HUDEP-2 (cell line): Measurements from ENCODE around the gene SLC9C1.
A peak's percentile ranks its signal among the peaks of the same experiment; 100 is the strongest.

Experiments
- DNase-seq, 76 experiments: peaks; one replicate each; lab custom pipeline; 2025; ENCODE audit not compliant: unreplicated experiment in 76 of 76; lab: John Stamatoyannopoulos, UW

SLC9C1 gene

DNA sequence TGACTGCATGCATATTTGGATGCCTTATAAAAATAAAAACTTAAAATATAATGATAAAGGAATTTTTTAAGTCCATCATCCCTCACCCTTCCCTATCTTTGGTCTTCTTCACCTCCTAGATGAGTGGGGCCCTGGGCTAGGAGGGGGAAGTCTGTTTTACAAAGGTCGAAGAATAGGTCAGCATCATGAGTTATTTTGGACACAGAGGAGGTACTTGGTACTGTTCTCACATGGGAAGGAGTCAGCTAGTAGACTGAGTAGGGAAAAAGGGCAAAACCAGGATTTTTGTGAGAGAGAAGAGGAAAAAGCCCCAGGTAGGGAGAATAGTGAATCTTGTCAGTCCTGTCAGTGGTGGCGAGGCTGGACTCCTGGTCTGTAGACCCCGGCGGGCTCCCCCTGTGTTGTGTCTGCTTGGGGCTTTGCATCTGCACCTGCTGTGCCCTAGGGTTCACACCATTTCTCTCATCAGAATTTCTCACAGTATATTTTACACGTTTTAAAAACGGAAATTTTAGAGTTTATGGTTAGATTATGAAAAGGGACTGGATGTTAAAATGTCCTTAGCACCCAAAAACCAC is 178.1 kb downstream of the SLC9C1 start:
- DNase-seq: no peak

DNA sequence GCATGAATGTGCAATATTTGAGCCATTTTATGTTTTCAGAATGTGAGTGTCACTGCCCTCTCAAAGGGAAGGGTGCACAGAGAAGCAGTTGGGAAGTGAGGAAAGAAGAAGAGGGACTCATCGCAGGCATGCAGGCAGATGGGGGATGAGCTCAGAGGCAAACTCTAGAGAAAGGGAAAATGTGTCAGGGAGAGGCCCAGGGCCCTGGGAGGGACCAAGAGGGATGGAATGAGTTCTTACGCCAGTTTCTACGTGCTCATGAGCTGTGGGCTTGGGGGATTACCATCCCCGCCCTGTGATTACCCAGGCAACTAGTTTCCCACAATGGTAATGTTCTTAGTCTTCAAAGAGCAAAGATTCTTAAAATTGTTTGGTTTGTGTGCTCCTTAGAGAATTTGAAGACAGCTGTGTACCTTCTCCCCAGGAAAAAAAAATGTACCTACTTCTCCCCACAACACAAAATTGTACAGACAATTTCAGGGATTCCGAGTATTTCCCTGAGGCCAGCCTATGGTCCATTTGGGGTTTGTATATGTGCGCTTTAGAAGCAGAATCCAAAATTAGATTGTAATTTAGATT is 178.8 kb downstream of the SLC9C1 start:
- no peak for DNase-seq

DNA sequence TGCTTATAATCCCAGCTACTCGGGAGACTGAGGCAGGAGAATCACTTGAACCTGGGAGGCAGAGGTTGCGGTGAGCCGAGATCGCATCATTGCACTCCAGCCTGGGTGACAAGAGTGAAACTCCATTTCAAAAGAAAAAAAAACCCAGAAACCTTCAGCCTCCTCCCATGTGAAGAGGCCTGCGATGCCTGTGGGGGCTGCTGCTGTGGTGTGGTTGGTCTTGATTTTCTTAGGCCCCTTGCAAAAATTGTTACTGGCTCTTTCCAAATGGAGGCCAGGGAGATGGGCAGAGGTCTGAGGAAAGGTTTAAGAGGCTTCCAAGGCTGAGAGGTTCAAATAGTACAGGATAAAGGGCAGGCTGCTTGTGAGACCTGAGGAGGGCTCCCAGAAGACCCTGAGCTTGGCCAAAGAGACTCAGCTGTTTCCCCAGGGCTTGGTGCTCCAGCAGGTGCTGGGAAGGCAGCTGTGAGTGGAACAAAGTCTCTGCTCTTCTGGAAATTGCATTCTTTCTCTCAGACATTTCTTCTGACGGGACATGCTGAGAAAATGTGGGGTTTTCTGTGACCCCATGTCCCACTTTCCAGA is 179.3 kb downstream of the SLC9C1 start:
- DNase-seq: no peak

DNA sequence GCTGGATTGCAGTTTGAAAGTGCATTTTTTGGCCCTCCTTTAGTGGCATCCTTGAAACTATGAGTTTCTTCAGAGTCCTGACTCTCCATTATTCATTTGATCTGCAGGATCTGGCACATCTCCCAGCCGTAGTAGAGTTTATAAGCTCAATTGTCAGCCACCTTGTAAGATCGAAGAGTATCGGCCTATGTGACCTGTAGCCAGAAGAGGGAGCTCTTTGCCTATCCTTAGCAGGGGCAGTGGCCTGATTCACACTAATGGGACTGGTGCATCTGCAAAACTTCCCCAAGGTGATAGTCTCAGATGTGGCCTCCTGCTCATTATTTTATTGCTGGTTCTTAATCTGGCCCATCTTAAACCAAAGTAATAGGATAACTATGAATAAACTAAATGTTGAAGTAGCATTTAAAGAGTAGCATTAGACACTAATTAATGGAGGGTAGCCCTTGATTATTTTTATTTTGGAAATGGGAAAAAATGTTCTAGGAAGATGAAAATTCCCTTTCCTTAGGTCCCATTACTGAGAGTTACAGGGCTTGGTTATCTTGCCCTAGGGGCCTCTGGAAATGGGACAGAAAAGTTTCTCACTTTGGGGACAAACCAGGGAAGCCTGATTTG is 182.1 kb downstream of the SLC9C1 start:
- peak in 49 of 76 experiments; percentile 2 to 69 (median 36) for DNase-seq

DNA sequence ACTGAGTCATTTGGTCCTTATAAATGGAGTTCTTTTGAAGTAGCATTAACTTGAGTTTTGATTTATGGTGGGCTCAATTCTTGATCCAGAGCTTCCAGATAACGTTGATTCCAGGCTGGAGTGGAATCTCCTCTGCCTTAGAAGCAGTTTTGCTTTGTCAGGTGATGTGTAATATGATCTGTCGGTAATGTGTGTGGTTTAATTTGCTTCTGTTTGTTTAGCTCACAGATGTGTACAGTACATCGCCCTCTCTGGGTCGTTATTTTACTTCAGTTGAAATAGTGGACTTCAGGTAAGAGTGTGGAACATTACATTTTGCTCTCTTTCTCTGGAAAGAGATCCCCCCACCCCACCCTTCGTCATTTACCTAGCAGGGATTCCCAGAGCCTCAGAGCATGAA is 184.7 kb downstream of the SLC9C1 start:
- DNase-seq: no peak

DNA sequence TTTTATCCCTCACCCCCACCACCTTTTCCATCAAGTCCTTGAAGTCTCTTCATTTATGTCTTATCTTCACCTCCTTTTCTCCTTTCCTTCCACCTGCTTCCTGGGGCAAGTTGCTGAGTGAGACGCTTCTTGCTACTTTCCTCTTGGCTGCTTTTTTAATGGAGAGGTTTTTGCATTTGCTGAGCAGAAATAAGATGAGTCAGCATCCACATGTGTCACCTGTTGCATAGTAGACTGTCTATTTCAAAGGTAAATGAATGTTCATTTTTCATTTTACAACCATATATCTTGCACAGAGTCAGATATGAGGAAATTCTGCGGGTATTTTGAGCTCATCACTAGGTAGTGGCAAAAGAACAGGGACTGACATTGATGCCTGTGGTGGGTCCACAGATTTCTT is 189.2 kb downstream of the SLC9C1 start:
- no peak for DNase-seq

DNA sequence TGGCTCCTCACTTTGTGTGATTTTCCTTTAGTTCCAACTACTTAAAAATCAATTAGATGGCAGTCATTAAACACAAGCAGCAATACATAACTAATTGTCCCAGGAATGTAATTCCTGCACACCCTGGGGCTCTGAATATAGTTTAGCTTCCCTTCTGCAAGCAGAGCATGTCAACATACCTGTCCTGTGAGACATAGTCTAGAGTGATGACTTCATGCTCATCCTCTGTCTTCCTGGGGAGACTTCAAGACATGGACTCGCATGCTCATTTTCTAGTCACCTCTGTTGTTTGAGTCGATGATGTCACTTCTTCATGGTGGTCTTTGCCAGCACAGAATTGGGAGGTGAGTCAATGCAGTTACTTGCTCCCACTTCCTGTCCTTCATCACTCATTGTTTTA is 192.1 kb downstream of the SLC9C1 start:
- no peak for DNase-seq

DNA sequence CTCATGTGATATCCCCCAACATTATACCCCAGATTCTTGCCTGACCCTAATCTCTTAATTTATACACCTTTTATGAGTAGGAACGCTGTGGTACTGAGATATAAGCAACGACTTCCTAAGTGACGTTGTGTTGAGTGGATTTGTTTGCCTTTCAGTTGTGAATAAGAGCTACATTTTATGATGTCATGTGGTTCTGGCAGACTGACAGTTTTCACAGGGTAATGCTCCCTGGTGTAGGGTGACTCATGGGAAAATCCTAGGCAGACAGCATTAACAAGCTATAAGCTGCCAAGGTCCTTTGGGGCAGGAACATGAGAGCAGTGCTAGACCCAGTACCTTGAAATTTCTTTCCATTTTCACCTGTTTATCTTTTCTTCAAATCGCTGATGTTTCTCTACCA is 196.6 kb downstream of the SLC9C1 start:
- DNase-seq: peak in 15 of 76 experiments; percentile 2 to 47 (median 24)

DNA sequence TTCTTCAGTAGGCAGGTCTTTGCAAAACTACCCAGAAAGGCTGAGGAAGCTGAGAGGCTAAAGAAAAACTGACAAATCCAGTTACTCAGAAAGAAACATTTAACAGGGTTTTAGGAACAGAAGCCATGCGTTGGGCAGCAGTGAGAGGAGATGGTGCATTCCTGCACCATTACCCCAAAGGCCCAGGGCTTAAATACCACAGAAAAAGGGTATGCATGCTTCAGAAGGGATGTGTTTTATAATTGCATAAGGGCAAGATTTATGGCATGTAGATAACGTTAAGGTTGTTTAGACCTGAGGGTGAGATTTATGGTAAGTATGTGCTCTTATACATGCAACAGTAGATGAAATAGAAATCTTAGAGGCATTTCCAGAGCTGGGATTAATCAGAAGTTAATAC is 197.8 kb downstream of the SLC9C1 start:
- DNase-seq: no peak

DNA sequence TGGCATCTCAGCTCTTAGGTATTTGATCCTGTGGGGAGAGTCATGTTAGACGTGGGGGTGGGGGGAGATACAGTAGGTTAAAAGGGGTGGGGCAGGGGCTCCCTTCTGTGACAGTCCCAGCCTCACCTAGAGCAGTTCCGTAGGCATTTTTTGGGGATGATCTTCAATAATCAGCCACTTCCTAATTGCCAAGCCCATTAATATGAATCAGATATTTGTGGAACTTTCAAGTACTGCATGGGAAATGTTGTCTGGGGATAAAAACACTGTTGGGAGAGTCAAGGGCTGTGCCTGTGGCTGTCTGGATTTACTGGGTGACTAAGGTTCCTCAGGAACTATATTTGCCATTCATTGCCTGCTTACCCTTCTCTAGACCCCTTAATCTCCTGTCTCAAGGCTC is 198.3 kb downstream of the SLC9C1 start:
- no peak for DNase-seq

DNA sequence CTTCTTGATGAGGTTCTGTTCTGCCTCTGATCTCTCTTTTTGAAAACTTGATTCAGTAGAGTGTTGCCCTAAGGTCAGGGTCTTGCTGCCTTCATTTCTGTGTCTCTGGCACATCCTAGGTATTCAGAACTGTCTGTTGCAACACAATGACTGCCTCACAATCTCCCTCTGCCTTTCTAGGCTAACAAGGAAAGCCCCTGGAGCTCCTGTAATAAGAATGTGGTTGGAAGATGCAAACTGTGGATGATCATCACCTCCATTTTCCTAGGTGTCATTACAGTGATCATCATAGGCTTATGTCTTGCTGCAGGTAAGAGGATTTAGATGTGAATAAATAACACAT is 200.9 kb downstream of the SLC9C1 start:
- no peak for DNase-seq

DNA sequence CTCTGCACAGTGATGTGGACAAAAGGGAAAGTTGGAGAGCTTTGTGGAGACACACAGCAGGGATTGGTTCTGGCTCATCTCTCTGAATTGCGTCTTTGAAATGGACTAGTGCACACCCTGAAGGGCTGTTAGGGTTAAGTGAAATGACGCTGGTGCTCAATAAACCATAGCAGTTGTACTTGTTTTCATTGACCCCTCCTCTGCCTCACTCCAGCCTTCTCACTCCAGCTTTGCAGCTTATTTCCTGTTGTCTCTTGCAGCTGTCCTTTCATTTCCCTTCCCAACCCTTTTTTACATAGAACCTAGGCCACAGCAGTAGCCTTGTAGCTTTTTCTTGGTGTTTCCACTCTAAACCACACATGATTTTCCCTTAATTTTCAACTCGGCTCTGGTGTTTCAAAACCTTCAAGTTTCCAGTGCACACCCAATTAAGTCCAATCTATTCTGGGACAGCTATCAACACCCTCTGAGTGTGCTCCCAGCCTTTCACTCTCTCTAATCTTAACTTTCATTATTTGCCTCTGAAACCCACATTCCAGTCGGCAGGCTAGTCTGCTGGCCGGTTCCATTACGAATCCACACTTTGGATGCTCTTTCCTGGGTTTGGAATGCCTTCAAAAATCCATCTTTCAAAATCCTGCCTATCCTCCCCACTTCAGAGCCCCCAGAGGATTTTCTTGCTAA is 201.4 kb downstream of the SLC9C1 start:
- DNase-seq: no peak

DNA sequence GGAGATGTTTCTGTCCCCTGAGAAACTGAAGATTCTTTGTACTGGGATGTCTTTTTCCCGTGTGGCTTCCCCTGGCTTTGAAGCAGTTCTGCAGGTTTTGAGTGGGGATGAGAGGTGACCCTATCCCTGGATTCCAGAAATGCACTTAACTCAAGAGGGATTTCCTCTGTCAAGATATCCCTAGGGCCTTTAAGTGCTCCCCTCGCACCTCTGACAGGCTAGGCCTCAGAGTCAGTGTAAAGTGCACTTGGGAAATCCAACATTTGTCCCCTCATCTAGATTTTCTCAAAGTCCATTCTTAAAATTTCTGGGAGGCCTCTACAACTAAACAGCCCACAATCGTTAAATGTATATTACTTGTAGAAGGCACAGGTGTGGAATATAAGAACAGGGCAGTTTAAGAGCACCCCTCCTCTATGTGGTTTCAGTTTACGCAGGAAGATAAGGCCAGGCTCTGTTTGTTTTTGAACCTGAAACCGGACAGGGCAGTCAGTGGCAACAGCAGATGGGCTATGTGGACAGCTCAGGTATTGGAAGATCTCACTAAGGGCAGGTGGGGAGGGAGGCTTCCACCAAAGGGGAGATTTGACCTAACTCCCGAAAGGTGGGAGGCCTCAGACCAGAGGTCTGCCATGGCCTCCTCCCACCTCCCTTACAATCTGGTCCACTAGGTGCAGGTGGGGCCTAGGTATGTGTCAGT is 203.0 kb downstream of the SLC9C1 start:
- DNase-seq: no peak
